Coronary artery (tissue), 2 donors: ENCODE results near the gene RCOR2.
A peak's percentile ranks its signal among the peaks of the same experiment; 100 is the strongest.
"Not testable (repeated sequence)": the region's sequence is repeated elsewhere in the genome, so short reads cannot be mapped to it uniquely, and the experiment has no call there.

Experiments used
- DNase-seq: peaks from one replicate; pipeline ENCODE4 v3.0.0-alpha.2; 2017; ENCODE audit warnings: low spot score
- H3K27ac ChIP-seq, 2 donors: fragments of 200-600 bp; sonication (generic); one replicate each; pipeline ENCODE4 v1.5.1; 2016 to 2019
- H3K4me3 ChIP-seq: fragments of 200-600 bp; sonication (generic); 2 replicates; pipeline ENCODE4 v1.5.1; 2016; ENCODE audit warnings: mild to moderate bottlenecking, moderate library complexity
- TF ChIP-seq, protein P1 (sequence below): fragments of 200-600 bp; sonication (generic); IDR thresholded peaks from one replicate; pipeline ENCODE4 v1.5.1; 2019; ENCODE audit warnings: antibody characterized with exemption

Gene RCOR2

GRCh38 chr11:63916837-63917691, at the start of gene RCOR2:
Gene RCOR2 (minus strand): TSS chr11:63917164. CDS start chr11:63916456, 708 bp downstream.
- peak within 1 kb of the TSS; percentile 85 for H3K4me3 ChIP-seq
- peak within 1 kb of the TSS; percentile 89 to 98 for H3K27ac ChIP-seq
- TF ChIP-seq, protein P1, sequence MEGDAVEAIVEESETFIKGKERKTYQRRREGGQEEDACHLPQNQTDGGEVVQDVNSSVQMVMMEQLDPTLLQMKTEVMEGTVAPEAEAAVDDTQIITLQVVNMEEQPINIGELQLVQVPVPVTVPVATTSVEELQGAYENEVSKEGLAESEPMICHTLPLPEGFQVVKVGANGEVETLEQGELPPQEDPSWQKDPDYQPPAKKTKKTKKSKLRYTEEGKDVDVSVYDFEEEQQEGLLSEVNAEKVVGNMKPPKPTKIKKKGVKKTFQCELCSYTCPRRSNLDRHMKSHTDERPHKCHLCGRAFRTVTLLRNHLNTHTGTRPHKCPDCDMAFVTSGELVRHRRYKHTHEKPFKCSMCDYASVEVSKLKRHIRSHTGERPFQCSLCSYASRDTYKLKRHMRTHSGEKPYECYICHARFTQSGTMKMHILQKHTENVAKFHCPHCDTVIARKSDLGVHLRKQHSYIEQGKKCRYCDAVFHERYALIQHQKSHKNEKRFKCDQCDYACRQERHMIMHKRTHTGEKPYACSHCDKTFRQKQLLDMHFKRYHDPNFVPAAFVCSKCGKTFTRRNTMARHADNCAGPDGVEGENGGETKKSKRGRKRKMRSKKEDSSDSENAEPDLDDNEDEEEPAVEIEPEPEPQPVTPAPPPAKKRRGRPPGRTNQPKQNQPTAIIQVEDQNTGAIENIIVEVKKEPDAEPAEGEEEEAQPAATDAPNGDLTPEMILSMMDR: no peak
- no peak for DNase-seq

GRCh38 chr11:63966444-63966843, 49.5 kb upstream of the RCOR2 start:
- TF ChIP-seq, protein P1: no peak
- no peak overlapping the region for H3K4me3 ChIP-seq
- no peak for DNase-seq
- no peak overlapping the region for H3K27ac ChIP-seq

GRCh38 chr11:63963895-63964294, 46.9 kb upstream of the RCOR2 start:
- DNase-seq, H3K27ac ChIP-seq, H3K4me3 ChIP-seq: not testable (repeated sequence)

GRCh38 chr11:63961608-63962412, 44.8 kb upstream of the RCOR2 start:
- TF ChIP-seq, protein P1: no peak
- no peak overlapping the region for H3K4me3 ChIP-seq
- no peak for DNase-seq
- no peak overlapping the region for H3K27ac ChIP-seq

DNA sequence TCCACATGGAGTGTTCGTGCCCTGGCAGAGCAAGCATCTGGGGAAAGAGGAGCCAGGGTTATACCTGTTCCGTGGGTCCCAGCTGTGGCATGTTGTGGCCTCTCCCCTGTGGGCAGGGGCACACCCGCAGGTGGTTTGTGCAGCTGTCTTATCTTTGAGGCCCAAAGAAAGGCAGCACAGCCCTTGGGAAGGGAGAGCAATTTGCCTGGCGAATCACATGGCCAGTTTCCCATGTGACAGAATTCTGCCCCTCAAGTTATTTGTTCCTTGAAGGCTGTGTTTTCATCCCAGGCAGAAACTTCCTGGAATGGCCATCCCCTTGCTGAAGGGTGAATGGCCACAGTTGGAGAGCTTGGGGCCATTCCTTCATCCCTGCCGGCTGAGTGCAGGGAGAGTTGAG, 41.0 kb upstream of the RCOR2 start:
- DNase-seq: no peak
- no peak overlapping the region for H3K27ac ChIP-seq
- TF ChIP-seq, protein P1: no peak
- no peak overlapping the region for H3K4me3 ChIP-seq

- no peak overlapping the region for H3K4me3 ChIP-seq
- no peak for DNase-seq
- TF ChIP-seq, protein P1: no peak
- H3K27ac ChIP-seq: no peak overlapping the region
Observed at GRCh38 chr11:63952570-63952969, 35.6 kb upstream of the RCOR2 start.

- TF ChIP-seq, protein P1: no peak
- no peak for DNase-seq
- Histone ChIP-seq H3K27ac (no peak overlapping the region), H3K4me3 (no peak overlapping the region)
Observed at GRCh38 chr11:63951779-63952536, 35.0 kb upstream of the RCOR2 start.
